Measurements from ENCODE around the gene DUSP19.

The DUSP19 gene

DNA sequence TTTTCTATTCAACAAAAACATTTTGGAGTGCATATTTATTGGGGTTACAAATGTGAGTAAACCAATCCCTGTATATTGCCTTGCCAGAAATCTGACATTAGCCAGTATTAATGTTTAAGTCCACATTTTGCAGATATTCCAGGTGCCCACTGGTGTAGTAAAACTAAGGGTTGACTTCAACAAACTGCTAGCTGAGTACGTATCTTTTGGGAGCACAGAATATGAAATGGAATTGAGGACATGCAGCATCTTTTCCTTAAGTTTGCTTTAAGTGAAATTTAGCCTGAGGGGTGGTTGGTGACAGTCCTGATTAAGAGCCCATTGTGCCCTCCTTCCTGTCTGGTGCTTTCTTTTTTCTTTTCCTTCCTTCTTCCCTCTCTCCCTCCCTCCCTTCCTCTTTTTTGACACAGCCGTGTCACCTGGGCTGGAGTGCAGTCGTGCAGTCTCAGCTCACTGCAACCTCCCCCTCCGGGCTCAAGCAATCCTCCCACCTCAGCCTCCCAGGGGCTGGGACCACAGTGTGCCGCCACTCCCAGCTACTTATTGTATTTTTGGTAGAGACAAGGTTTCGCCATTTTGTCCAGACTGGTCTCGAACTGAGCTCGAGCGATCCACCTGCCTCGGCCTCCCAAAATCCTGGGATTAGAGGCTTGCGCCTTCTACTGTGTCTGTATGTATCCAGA, 47.3 kb downstream of the DUSP19 start:
- TF ChIP-seq, protein P1, sequence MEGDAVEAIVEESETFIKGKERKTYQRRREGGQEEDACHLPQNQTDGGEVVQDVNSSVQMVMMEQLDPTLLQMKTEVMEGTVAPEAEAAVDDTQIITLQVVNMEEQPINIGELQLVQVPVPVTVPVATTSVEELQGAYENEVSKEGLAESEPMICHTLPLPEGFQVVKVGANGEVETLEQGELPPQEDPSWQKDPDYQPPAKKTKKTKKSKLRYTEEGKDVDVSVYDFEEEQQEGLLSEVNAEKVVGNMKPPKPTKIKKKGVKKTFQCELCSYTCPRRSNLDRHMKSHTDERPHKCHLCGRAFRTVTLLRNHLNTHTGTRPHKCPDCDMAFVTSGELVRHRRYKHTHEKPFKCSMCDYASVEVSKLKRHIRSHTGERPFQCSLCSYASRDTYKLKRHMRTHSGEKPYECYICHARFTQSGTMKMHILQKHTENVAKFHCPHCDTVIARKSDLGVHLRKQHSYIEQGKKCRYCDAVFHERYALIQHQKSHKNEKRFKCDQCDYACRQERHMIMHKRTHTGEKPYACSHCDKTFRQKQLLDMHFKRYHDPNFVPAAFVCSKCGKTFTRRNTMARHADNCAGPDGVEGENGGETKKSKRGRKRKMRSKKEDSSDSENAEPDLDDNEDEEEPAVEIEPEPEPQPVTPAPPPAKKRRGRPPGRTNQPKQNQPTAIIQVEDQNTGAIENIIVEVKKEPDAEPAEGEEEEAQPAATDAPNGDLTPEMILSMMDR (IDR thresholded peaks at IDR 0.05; ENCODE audit: borderline replicate concordance, insufficient read depth, low read depth, low read length): no peak
- H3K4me3 ChIP-seq (ENCODE audit: low read depth, low read length): peak overlapping the region; percentile 46

- TF ChIP-seq, protein P1 (IDR thresholded peaks at IDR 0.05; ENCODE audit: borderline replicate concordance, insufficient read depth, low read depth, low read length): no peak
- no peak overlapping the region for H3K4me3 ChIP-seq (ENCODE audit: low read depth, low read length)
These were observed 48.1 kb downstream of the DUSP19 start for GRCh38 chr2:183126635-183127034.

DNA sequence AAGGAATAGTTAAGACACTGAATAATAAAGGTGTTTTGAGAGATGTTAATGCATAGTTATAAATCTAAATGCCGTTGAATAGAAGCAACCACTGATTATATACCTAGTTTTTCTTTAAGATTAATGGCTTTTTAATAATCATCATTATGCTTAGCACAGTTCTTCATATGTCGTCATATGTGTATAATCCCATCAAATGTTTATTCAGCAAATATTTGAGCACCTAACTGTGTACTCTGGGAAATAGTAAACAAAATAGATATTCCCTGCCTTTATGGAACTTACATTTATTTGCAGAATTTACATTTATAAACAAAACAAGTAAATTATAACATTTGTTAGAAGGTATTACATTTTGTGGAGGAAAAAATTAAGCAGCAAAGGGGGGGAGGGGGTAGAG, 55.5 kb downstream of the DUSP19 start:
- no peak overlapping the region for H3K4me3 ChIP-seq (ENCODE audit: low read depth, low read length)
- TF ChIP-seq, protein P1 (IDR thresholded peaks at IDR 0.05; ENCODE audit: borderline replicate concordance, insufficient read depth, low read depth, low read length): no peak

GRCh38 chr2:183148955-183149354, 70.4 kb downstream of the DUSP19 start:
- TF ChIP-seq, protein P1 (IDR thresholded peaks at IDR 0.05; ENCODE audit: borderline replicate concordance, insufficient read depth, low read depth, low read length): no peak
- no peak overlapping the region for H3K4me3 ChIP-seq (ENCODE audit: low read depth, low read length)

DNA sequence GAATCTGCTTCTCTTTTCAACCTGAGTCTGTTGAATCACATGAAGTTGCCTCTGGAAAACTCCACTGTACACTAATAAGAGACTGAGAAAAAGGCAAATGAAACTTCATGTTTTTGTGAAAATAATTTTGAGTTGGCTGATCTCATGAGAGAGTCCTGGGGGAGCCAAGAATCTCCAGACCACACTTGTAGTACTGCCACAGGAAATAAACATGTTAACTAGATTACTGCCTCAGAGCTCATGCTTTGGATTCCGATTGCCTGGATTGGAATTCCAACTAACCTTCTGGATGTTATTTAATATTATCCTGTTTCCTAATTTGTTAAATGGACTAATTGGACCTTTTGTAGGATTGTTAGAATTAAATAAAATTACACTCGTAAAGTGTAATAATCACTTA, 70.9 kb downstream of the DUSP19 start:
- TF ChIP-seq, protein P1 (IDR thresholded peaks at IDR 0.05; ENCODE audit: borderline replicate concordance, insufficient read depth, low read depth, low read length): no peak
- no peak overlapping the region for H3K4me3 ChIP-seq (ENCODE audit: low read depth, low read length)

Measured in GM12875 (cell line).